ENCODE data around the gene CALML3. TPM values are rescaled to one million over a fixed set of nuclear protein-coding genes. Genes with fewer than 3 reads are reported as not detected.

Gene CALML3
- total and polyA plus RNA-seq, 2 donors (not counting 1 experiment from before 2014, with no cell fraction given) = not detected

DNA sequence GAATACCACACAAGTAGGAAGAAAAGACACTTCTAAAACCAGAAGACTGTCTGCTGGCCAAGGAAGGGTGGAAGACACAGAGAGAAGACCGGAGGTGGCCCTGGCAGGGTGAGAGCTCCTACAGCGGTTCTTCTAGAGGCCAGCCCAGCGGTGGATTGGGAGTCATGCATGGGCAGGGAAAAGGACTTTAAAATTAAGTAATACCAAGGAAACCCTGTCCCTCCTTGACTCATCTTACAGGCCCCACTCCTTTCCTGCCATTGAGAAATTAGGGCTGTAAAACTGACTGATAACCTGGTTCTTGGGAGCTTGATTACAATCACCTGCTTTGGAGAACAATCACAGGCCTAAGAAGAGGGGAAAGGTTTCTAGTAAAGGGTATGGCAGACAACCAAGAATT, 16.1 kb downstream of the CALML3 start:
- ChIA-PET POLR2A (no interaction called here), CTCF (no interaction called here)
- DNase-seq (no peak), ATAC-seq (ENCODE audit: low read depth) (no peak)
- Mint-ChIP-seq H3K4me1 (peaks cover 3% of the 10 kb centered on the region), H3K9me3 (ENCODE audit: insufficient read depth) (peaks cover 3% of the 10 kb centered on the region), H3K27ac (no peak overlapping the region), H3K27me3 (no peaks in the 10 kb centered on the region), H3K4me3 (no peak overlapping the region)
- Histone ChIP-seq H3K4me3 (ENCODE audit: control extremely low read depth in 1 of 5, extremely low read depth in 1 of 5, insufficient read depth in 1 of 5, low read depth in 2 of 5, low read length in 4 of 5) (no peak overlapping the region), H3K27ac (ENCODE audit: low read length in 2 of 2) (no peak overlapping the region), H4K20me1 (ENCODE audit: control insufficient read depth, insufficient read depth, low read length, poor library complexity, severe bottlenecking) (no peaks in the 10 kb centered on the region), H3K79me2 (ENCODE audit: control insufficient read depth, insufficient read depth, low read length) (no peaks in the 10 kb centered on the region), H3K4me1 (ENCODE audit: control insufficient read depth in 2 of 2, insufficient read depth in 2 of 2, low read length in 2 of 2) (no peaks in the 10 kb centered on the region), H3K9ac (ENCODE audit: low read length) (no peak overlapping the region), H3K36me3 (replicated peaks in 1 of 2; ENCODE audit: control extremely low read depth in 1 of 2, control insufficient read depth in 1 of 2, extremely low read depth in 1 of 2, insufficient read depth in 2 of 2, low read length in 1 of 2) (no peaks in the 10 kb centered on the region), H3K4me2 (replicated peaks; ENCODE audit: low read depth, low read length, poor library complexity, severe bottlenecking) (no peak overlapping the region), H3K9me3 (ENCODE audit: control extremely low read depth in 1 of 3, control insufficient read depth in 2 of 3, insufficient read depth in 1 of 3, low read length in 2 of 3) (peaks cover 3 to 7% (median 3%) of the 10 kb centered on the region in 3 donors), H3K27me3 (replicated peaks in 1 of 4; ENCODE audit: control extremely low read depth in 1 of 4, control insufficient read depth in 3 of 4, insufficient read depth in 4 of 4, low read length in 3 of 4) (no peaks in the 10 kb centered on the region), H2AFZ (ENCODE audit: insufficient read depth, low read depth, low read length, poor library complexity, severe bottlenecking) (no peak overlapping the region)
- no CpG with 5 or more reads among the region's 3 CpGs for WGBS (ENCODE audit: insufficient coverage)
- intact Hi-C loops (cut with micrococcal nuclease) = no loop called here
- no peak for TF ChIP-seq EZH2 (IDR thresholded peaks at IDR 0.05; ENCODE audit: borderline replicate concordance, insufficient read depth, low read depth, low read length, poor library complexity, severe bottlenecking)
- TF ChIP-seq, protein P1, sequence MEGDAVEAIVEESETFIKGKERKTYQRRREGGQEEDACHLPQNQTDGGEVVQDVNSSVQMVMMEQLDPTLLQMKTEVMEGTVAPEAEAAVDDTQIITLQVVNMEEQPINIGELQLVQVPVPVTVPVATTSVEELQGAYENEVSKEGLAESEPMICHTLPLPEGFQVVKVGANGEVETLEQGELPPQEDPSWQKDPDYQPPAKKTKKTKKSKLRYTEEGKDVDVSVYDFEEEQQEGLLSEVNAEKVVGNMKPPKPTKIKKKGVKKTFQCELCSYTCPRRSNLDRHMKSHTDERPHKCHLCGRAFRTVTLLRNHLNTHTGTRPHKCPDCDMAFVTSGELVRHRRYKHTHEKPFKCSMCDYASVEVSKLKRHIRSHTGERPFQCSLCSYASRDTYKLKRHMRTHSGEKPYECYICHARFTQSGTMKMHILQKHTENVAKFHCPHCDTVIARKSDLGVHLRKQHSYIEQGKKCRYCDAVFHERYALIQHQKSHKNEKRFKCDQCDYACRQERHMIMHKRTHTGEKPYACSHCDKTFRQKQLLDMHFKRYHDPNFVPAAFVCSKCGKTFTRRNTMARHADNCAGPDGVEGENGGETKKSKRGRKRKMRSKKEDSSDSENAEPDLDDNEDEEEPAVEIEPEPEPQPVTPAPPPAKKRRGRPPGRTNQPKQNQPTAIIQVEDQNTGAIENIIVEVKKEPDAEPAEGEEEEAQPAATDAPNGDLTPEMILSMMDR (IDR thresholded peaks at IDR 0.05) = no peak

GRCh38 chr10:5542100-5542499, 17.3 kb downstream of the CALML3 start:
- Histone ChIP-seq H2AFZ (ENCODE audit: insufficient read depth, low read depth, low read length, poor library complexity, severe bottlenecking) (no peak overlapping the region), H3K4me3 (ENCODE audit: control extremely low read depth in 1 of 5, extremely low read depth in 1 of 5, insufficient read depth in 1 of 5, low read depth in 2 of 5, low read length in 4 of 5) (no peak overlapping the region), H4K20me1 (ENCODE audit: control insufficient read depth, insufficient read depth, low read length, poor library complexity, severe bottlenecking) (no peaks in the 10 kb centered on the region), H3K79me2 (ENCODE audit: control insufficient read depth, insufficient read depth, low read length) (no peaks in the 10 kb centered on the region), H3K27me3 (replicated peaks in 1 of 4; ENCODE audit: control extremely low read depth in 1 of 4, control insufficient read depth in 3 of 4, insufficient read depth in 4 of 4, low read length in 3 of 4) (no peaks in the 10 kb centered on the region), H3K4me2 (replicated peaks; ENCODE audit: low read depth, low read length, poor library complexity, severe bottlenecking) (no peak overlapping the region), H3K4me1 (ENCODE audit: control insufficient read depth in 2 of 2, insufficient read depth in 2 of 2, low read length in 2 of 2) (no peaks in the 10 kb centered on the region), H3K9ac (ENCODE audit: low read length) (no peak overlapping the region), H3K9me3 (ENCODE audit: control extremely low read depth in 1 of 3, control insufficient read depth in 2 of 3, insufficient read depth in 1 of 3, low read length in 2 of 3) (peaks cover 3 to 7% (median 3%) of the 10 kb centered on the region in 3 donors), H3K27ac (ENCODE audit: low read length in 2 of 2) (no peak overlapping the region), H3K36me3 (replicated peaks in 1 of 2; ENCODE audit: control extremely low read depth in 1 of 2, control insufficient read depth in 1 of 2, extremely low read depth in 1 of 2, insufficient read depth in 2 of 2, low read length in 1 of 2) (no peaks in the 10 kb centered on the region)
- ATAC-seq (ENCODE audit: low read depth) (no peak), DNase-seq (no peak)
- CTCF ChIA-PET = no interaction called here
- Mint-ChIP-seq H3K27ac (no peak overlapping the region), H3K27me3 (no peaks in the 10 kb centered on the region), H3K4me1 (peaks cover 3% of the 10 kb centered on the region), H3K9me3 (ENCODE audit: insufficient read depth) (peaks cover 3% of the 10 kb centered on the region), H3K4me3 (no peak overlapping the region)
- TF ChIP-seq, protein P1 (IDR thresholded peaks at IDR 0.05) = no peak
- TF ChIP-seq EZH2 (IDR thresholded peaks at IDR 0.05; ENCODE audit: borderline replicate concordance, insufficient read depth, low read depth, low read length, poor library complexity, severe bottlenecking) = no peak
- POLR2A ChIA-PET = no interaction called here
- WGBS (ENCODE audit: insufficient coverage) = no CpG with 5 or more reads among the region's 1 CpG
- intact Hi-C loops (cut with micrococcal nuclease) = no loop called here

Data from B cell (primary cell).